ENCODE results near the gene PHF19. TPM values are rescaled to one million over a fixed set of nuclear protein-coding genes. Genes with fewer than 3 reads are reported as not detected.

The PHF19 gene
- polyA plus RNA-seq, 3 donors = 12.6 to 61.0 (median 12.7) TPM

GRCh38 chr9:120869360-120869687 is 7.7 kb downstream of the PHF19 start:
- intact Hi-C loops (cut with micrococcal nuclease) = no loop called here
- H3K9me3 Mint-ChIP-seq = no peaks in the 10 kb centered on the region
- peak overlapping the region; percentile 92 to 96 for H3K4me3 Mint-ChIP-seq
- 0% methylated on average over 3 of the region's 10 CpGs for WGBS (ENCODE audit: insufficient coverage)
- Histone ChIP-seq H4K20me1 (ENCODE audit: insufficient read depth, low read length) (no peaks in the 10 kb centered on the region), H3K4me2 (replicated peaks; ENCODE audit: extremely low read depth, low read length, poor library complexity, severe bottlenecking) (peak overlapping the region; percentile 87), H3K9me3 (replicated peaks in 1 of 2; ENCODE audit: control insufficient read depth in 1 of 2, insufficient read depth in 1 of 2, low read length in 2 of 2) (no peaks in the 10 kb centered on the region), H3K27ac (ENCODE audit: low read depth in 1 of 2, low read length in 2 of 2) (peak overlapping the region; percentile 69 to 95), H3K79me2 (ENCODE audit: insufficient read depth, low read length) (peaks cover 50% of the 10 kb centered on the region), H3K4me1 (ENCODE audit: control insufficient read depth in 1 of 2, insufficient read depth in 2 of 2, low read length in 2 of 2) (peaks cover 23 to 30% of the 10 kb centered on the region in 2 donors), H3K9ac (ENCODE audit: insufficient read depth, low read length, poor library complexity, severe bottlenecking) (peak overlapping the region; percentile 74), H2AFZ (ENCODE audit: insufficient read depth, low read depth, low read length, poor library complexity, severe bottlenecking) (peak overlapping the region; percentile 87), H3K4me3 (replicated peaks in 1 of 3; ENCODE audit: low read depth in 2 of 3, low read length in 3 of 3) (peak overlapping the region; percentile 44 to 88 (median 56)), H3K27me3 (ENCODE audit: control insufficient read depth in 2 of 2, insufficient read depth in 2 of 2, low read length in 2 of 2) (no peaks in the 10 kb centered on the region), H3K36me3 (replicated peaks in 1 of 2; ENCODE audit: control insufficient read depth in 1 of 2, insufficient read depth in 2 of 2, low read length in 2 of 2) (peaks cover 33 to 53% of the 10 kb centered on the region in 2 donors)
- no peaks in the 10 kb centered on the region for H3K27me3 Mint-ChIP-seq (ENCODE audit: low read depth in 3 of 3)
- peak overlapping the region; percentile 94 to 99 (median 97) for H3K27ac Mint-ChIP-seq
- peaks cover 47 to 66% of the 10 kb centered on the region in 2 donors for H3K36me3 Mint-ChIP-seq
- H3K4me1 Mint-ChIP-seq = peaks cover 34% of the 10 kb centered on the region
- DNase-seq = no peak
- peak; percentile 29 for TF ChIP-seq CTCF (IDR thresholded peaks at IDR 0.05)

GRCh38 chr9:120868676-120869359 is 8.2 kb downstream of the PHF19 start:
- Histone ChIP-seq H2AFZ (ENCODE audit: insufficient read depth, low read depth, low read length, poor library complexity, severe bottlenecking) (peak overlapping the region; percentile 87), H3K4me2 (replicated peaks; ENCODE audit: extremely low read depth, low read length, poor library complexity, severe bottlenecking) (peak overlapping the region; percentile 87), H3K27me3 (ENCODE audit: control insufficient read depth in 2 of 2, insufficient read depth in 2 of 2, low read length in 2 of 2) (no peaks in the 10 kb centered on the region), H4K20me1 (ENCODE audit: insufficient read depth, low read length) (no peaks in the 10 kb centered on the region), H3K27ac (ENCODE audit: low read depth in 1 of 2, low read length in 2 of 2) (peak overlapping the region; percentile 91 to 95), H3K36me3 (replicated peaks in 1 of 2; ENCODE audit: control insufficient read depth in 1 of 2, insufficient read depth in 2 of 2, low read length in 2 of 2) (peaks cover 32 to 53% of the 10 kb centered on the region in 2 donors), H3K4me3 (replicated peaks in 1 of 3; ENCODE audit: low read depth in 2 of 3, low read length in 3 of 3) (peak overlapping the region; percentile 44 to 88 (median 56)), H3K79me2 (ENCODE audit: insufficient read depth, low read length) (peaks cover 50% of the 10 kb centered on the region), H3K4me1 (ENCODE audit: control insufficient read depth in 1 of 2, insufficient read depth in 2 of 2, low read length in 2 of 2) (peaks cover 23 to 30% of the 10 kb centered on the region in 2 donors), H3K9ac (ENCODE audit: insufficient read depth, low read length, poor library complexity, severe bottlenecking) (peak overlapping the region; percentile 74), H3K9me3 (replicated peaks in 1 of 2; ENCODE audit: control insufficient read depth in 1 of 2, insufficient read depth in 1 of 2, low read length in 2 of 2) (no peaks in the 10 kb centered on the region)
- no peaks in the 10 kb centered on the region for H3K9me3 Mint-ChIP-seq
- TF ChIP-seq CTCF (IDR thresholded peaks at IDR 0.05) = peak; percentile 42
- H3K4me3 Mint-ChIP-seq = peak overlapping the region; percentile 92 to 96
- under 1% methylated on average over 39 of the region's 52 CpGs for WGBS (ENCODE audit: insufficient coverage)
- H3K4me1 Mint-ChIP-seq = peaks cover 31% of the 10 kb centered on the region
- DNase-seq = peak; percentile 90 to 97 (median 94)
- peak overlapping the region; percentile 94 to 99 (median 97) for H3K27ac Mint-ChIP-seq
- H3K36me3 Mint-ChIP-seq = peaks cover 47 to 66% of the 10 kb centered on the region in 2 donors
- no peaks in the 10 kb centered on the region for H3K27me3 Mint-ChIP-seq (ENCODE audit: low read depth in 3 of 3)
- intact Hi-C loops (cut with micrococcal nuclease) = no loop called here
